NCI-H524 treated with DMSO at 0.1 percent for 48 hours (cell line): ENCODE data around the gene WIPF3.

Experiments
- DNase-seq: peaks from one replicate; lab custom pipeline; 2025; lab: John Stamatoyannopoulos, UW

Gene WIPF3

DNA sequence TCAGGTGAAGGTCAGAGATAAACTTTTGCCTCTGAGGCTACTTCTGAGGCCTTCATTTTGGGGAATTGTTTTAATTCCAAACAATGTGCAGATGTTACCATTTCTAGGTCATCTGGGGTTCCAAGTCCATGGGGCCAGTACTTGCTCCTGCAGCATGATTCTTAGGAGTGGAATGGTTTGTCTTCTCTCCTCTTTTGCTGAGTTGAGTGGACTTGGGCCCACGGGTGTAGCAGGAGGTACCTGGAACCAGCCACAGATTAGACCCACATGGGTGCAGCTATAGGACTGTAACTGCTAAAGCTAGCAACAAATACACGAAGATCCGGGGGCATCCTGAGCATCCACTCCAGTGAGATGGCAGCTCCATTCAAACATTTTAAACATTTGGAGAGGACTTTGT lies 41.6 kb downstream of the WIPF3 start:
- no peak for DNase-seq

DNA sequence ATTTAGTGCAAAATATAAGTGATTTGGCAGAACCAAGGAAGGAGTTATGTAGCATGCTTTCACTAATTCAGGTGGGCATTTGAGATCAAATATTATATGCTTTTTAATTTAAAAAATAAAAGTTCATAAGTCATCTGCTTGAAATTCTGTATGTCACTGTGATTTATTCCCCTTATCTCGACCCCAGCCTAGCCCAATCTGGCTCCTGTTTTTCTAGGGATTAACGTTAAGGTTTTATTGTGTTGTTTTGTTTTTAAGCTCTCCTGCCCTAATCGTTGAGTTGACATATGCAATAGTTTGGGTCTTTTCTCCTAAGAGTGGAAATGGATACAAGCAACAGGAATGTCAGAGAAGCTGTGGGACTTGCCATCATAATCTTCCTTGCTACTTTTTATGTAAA lies 42.6 kb downstream of the WIPF3 start:
- DNase-seq = no peak

DNA sequence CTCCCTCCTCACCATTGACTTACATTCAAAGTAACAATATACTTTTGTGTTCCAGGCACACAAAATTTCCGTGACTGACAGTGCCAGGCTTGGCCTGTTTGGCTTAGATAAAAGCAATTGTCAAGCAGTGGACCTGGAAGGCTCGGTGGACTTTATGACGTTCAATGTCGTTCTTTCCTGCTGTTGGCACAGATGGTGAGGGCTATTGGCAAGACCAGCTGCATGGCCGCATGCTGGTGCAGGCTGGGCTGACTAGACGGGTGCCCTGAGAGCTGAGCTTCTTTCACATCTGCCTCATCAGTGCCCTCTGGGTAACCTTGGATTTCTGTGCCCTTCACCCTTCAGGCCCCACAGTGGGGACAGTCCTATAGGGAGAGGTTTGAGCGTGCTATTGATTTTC lies 45.2 kb downstream of the WIPF3 start:
- DNase-seq = no peak

DNA sequence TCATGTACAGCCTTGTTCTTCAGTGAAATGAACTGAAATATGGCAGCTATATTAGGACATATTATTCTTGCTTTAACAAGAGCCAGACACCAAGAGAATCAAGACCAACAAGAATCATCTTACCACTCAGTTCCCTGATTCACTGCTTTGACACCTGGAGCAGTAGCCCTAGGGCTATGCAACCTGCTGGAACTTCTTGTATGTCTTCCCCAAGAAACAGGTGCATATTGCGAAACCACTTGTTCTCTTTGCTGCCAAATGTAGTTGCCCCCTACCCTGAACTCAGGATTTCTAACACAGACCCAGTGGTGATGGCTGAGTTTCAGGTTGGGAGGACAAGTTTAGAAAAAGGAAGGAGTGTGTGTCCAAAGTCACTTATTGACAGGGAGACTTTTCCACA lies 46.1 kb downstream of the WIPF3 start:
- no peak for DNase-seq

DNA sequence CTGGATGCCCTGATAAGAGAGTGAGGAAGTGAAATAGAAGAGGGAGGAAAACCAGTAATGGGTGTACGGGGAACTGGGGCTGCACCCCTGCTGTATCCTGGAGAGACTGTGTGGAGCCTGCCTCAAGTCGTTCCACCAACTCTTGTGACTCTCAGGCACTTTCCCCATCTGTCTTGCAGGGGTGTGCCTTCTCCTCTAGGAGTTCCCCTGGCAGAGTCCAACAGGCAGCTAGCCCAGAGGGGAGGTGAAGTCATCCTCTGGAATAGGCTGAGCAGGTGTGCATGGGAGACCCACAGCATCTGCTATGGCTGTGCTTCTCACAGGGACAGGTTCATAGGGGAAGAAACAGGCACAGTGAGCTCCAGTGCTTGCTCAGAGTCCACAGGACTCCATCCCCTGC lies 46.8 kb downstream of the WIPF3 start:
- no peak for DNase-seq

DNA sequence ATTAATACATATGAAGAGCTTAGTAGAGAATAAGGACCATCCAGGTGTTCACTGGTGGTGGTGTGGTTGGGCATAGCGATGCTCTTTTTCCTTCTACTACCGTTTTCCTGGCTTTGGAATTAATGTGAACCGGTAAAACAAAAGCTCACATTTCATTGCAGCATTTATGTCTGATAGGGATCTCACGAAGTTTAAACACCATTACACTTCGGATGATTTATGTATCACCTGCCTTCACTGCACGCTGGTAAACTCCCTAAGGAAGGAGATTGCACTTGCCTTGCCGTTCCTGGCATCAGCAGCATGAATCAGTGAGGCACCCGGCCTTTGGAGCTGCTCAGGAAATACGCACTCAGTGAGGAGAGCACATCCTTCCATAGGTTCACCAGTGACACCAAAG lies 47.5 kb downstream of the WIPF3 start:
- DNase-seq = no peak

DNA sequence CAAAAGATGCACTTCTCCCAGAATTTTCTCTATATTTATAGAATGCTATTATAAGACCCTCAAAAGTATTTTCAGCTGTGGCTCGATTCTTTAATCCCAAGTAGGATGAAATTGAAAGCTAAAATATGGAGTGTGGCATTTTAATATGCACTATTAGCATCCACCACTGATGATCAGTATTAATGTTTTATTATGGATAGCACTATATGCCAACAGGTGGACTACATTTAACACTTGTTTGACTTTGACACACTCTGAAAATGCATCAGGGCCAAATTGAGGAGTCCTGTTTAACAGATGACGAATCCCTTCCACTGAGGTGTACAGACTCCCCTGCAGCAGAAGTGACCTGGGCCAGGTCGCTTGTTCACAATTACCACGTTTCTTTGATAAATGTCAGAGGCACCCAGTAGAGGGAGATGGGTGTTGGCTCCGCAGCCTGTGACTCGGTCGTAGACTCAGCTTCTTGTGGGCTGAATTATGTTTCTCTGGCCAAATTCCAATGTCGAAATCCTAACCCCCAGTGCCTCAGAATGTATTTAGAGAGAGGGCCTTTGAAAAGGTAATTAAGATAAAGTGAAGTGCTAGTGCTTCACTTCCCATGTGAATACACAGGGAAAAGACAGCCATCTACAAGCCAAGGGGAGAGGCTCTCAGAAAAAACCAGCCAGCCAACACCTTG lies 48.1 kb downstream of the WIPF3 start:
- no peak for DNase-seq

DNA sequence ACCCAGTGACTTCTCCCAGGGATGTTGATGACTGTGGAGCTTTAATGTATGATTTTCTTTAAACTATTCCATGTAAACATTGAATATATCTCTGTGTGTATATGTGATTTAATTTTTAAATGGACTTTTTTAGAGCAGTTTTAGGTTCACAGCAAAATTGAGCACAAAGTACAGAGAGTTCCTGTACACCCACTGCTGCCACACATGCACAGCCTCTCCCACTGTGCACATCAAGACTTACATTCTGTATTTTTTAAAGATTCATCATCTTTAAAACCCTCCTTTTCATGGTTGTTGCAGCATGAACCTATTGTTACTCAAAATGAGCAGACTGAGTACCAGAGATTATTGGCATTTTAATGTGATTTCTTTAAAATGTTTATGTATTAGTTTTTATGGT lies 51.3 kb downstream of the WIPF3 start:
- no peak for DNase-seq

DNA sequence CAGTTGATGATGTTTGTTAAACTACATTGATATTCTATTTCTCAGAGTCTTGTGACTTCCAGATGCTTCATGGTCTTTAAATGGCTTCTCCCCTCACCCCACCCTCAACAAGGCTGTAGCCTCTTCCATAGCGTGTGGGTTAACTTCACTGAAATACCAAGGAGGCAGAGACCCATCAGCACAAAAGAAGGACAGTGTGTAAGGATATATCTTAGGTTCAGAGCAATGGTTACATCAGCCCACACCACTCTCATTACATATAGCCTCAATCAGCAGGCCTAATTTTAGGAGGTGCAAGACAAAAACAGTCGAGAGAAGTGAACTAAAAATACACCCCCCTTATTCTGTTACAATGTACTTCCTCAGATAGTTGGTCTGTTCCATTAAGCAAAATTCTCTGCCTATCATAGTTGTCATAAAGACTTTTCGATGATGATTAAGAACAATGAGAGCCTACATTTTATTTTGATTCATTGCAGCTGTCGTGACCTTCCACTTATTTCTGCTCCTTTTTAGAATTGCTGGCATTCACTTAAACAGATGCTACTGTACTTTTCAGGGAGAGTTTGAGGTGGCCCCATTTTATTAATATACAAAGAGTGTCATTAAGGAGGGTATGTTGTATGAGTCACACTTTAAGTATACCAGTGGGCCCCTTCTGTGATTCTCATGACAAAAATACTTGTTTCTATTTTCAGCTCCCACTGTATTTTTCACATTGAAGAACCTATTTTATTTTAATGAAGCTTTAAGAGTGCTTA lies 52.1 kb downstream of the WIPF3 start:
- DNase-seq = no peak

DNA sequence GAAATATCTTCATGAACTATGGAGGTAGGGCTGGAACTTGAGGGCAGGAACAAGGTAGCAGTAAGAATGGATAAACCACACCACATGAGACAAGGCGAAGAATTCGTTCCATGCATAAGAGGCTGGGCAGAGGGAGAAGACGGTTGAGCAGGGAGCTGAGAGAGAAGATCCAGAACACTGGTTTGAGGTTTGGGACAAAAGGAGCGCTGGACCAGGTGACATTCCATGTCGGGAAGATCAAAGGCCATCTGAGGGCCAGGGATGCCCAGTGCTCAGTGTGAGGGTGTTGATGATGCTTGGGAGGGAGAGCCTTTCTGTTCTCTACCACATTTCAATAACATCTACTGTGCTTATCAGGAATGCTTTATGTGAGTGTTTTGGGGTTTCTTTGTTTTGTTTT lies 52.8 kb downstream of the WIPF3 start:
- no peak for DNase-seq

DNA sequence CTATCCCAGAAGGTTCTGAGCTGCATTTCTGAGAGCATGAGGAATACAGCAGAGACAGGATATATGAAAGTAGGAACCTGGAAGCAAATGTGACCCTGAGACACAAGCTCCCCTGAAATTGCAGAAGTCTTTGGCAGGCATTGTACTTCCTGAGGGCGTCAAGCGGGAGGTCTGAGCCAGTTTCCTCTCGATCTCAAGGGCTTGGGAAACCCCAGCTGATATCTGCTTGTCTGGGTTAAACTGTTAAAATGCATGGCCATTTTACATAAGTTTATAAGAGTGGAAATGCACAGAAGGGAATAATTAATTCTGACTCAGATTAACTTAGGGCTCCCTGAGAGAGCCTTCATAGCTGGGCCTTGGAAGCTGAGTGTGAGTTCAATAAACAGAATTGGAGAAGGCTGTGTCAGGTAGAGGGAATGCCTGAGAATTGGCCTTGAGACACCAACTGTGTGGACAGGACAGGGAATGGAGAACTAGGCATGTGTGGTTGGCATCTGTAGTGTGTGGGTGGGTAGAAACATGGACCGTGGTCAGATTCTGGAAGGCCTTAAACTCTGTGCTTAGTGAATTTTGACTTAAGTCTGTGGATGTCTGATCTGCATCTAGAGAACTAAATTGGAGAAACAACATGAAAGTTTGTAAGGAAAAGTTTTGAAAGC lies 53.3 kb downstream of the WIPF3 start:
- DNase-seq = no peak

DNA sequence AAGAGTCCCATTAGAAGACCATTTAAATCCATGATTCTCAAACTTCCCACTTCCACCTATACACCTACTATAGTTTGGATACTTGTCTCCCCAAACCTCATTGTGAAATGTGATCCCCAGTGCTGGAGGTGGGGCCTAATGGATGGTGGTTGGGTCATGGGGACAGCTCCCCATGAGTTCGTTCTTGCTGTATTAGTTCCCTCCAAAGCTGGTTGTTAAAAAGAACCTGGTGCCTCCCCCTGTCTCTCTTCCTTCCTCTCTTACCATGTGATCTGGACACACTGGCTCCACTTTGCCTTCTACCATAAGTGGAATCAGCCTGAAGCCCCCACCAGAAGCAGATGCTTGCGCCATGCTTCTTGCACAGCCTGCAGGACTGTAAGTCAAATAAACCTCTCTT lies 53.9 kb downstream of the WIPF3 start:
- no peak for DNase-seq

DNA sequence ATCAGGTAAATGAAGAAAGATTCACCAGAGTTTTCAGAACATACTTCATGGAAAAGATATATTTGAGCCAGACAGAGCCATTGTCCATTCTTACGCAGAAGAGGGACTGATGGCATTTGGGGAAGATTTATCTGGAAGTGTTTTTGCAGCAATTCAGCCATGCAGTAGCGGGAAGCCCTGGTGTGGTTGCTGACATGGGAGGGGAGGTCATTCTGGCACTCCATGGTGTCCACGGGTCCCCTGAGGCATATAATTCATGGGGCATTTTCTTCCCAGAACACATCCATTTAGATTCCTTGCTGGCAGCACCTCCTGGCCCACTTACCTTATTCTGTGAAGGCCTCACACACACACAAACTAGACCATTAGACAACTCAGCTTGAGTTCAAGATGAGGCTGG lies 55.6 kb downstream of the WIPF3 start:
- DNase-seq = no peak

DNA sequence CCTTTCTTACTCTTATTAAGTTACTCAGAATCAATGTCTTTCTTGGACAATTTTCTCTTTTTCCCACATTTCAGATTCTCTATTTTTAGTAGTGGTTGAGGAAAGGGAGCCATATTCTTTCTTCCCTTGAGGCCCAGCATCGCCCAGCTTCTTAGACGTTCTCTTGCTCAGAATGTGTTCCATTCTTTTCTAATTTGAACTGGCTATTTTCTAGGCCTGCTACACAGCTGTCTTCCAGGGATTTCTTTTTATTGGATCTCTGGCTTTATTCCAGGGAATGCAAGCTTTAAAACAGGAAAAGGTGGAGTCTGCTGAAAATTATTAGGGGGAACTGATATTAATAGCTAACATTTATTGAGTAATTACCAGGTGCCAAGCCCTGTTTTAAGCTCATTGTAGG lies 58.3 kb downstream of the WIPF3 start:
- no peak for DNase-seq

DNA sequence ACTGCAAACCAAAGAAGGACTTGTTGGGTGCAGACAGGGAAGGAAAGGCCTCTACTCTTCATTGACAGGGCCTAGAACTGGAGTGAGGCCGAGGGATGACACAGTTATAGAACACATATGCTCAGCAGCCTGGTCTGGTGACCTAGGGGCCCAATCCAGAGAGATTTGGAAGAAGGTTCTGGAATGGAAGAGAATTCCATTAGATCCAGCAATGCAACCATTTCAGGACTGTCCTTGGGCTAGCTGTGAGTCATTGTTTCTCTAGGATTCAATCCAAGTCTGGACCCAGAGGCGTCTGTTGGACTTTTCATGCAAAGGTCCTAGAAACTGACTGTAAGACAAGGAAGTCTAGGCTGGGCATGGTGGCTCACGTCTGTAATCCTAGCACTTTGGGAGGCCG lies 59.2 kb downstream of the WIPF3 start:
- DNase-seq = no peak

DNA sequence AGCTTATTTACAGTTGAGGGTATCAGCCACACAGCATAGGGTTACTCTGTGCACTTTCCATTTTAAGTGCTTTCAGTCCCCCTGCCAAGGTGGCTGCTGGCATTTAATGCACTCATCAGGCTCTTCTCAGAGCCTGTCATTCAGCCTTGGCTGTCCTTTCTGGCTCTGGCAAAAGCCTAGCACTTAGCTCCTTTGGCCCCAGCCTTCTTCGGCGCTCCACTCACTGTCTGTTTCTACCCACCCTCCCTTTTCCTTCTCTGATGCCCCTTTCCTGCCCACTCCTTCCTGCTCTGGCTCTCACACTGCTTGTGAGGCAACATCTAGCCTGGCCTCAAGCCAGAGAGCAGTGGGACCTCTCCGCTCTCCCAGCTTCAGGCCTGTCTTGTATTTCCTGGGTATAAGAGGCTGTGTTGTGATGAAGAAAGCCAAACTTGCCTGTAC lies 60.2 kb downstream of the WIPF3 start:
- no peak for DNase-seq

DNA sequence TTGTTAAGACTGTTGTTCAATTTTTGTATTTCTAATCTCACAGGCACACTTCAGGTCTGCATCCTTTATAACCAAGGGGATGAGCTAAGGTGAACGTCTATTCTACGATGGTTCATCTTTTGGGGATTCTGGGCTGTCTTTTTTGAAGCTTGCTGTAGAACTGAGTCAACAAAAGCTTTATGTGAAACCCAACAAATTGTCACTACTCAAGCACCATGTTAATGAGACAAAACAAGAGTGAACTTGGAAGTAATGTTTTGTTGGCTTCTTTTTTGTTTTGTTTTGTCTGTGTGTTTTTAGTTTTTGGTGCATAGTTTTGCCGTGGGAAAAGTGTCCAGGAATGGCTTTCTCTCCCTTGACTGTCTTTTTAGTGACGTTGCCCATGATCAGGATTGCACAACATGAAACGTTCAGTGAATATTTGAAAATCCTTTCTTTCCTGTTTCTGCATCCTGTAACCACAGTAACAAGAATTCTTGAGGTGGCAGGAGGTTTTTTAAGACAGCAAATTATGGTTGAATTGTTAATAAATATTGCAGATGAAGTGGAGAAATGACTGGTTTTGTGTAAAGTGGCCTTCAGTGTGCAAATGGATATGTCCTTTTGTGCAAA lies 65.6 kb downstream of the WIPF3 start:
- DNase-seq = no peak

DNA sequence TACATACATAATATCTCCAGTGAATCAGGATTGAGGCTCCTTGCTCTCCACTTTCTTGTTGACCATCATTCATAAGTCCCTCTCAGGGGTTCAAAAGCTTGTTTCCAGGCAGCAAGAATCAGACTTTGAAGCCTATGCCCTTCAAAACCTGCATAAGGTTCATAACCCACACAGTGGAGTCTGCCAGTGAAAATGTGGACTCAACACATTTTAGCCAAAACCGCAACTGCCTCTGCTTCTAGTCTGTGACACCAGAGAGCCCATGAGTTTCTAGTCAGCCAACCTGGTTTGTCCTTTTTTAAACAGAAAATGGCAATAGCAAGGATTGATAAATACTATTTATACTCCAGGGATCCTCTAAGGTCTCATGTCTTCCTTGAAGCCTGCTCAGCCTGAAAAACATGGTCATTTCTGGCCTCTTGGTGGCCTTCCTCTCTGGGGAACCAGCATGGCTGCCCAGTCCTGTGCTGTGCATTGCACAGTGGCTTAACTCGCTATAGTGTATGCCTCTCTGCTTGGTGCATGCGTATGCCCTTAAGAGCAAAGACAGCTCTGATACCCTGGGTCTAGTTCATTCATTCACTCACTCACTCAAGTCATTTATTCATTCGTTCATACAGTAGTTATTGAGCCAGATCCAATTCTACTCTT lies 67.5 kb downstream of the WIPF3 start:
- no peak for DNase-seq

DNA sequence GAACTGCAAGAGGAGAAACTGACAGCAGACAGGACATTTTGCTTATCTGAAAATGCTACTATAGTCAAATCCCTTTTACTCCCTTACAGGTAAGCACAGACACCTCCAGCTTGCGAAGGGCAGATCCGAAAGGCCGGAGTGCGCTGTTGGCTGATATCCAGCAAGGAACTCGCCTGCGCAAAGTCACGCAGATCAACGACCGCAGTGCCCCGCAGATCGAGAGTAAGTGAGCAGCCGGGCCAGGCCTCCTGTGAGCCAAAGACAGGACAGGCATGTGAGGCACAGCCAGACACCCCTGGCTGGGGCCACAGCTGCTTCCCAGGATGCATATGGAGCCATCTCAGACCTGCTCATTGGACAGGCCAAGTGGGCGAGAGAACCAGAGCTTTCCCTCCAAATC lies 69.4 kb downstream of the WIPF3 start:
- no peak for DNase-seq

DNA sequence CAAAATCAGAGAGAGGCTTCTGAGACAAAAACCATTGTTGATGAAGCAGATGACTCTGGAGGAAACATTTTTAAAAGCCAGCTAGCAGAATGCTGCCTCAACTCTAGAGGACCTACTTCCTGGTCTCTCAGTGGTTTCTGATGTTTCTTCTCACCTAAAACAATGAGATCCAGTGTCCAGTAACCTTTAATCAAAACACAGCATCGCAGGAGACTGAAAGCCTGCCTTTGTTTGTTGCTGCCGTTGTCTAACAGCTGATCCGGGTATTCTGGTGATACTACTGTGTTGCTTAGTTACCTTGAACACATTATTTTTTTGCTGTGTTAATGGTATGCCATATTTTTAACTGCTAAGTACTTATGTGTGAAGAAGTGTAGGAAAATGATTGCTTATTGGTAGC lies 70.9 kb downstream of the WIPF3 start:
- DNase-seq = no peak

DNA sequence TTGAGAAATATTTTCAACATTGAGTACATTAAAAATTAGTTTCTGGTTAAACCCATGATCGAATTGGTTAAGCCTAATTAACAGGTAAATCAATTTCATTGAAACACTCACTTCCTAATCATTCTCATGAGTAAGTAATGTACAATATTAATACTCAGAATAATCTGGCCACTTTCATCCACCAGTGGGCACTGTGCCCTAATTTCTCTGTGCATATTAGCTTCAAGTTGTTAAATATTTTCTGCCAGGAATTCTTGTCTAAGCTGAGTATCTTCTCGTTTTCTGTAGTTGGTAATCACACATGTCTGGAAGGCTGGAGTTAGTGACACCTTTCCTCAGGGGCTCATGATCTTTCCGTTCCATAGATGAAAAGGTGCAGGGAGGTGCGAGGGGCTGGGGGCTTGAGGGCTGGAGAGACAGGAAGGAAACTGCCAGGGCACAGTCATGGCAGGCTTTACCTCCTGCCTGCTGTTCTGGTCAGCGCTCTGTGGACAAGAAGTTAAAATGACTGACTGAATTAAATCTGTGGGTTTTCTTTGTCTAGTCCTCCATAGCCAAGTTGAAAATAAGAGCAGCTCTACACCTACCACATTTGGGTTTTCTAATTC lies 71.9 kb downstream of the WIPF3 start:
- no peak for DNase-seq

DNA sequence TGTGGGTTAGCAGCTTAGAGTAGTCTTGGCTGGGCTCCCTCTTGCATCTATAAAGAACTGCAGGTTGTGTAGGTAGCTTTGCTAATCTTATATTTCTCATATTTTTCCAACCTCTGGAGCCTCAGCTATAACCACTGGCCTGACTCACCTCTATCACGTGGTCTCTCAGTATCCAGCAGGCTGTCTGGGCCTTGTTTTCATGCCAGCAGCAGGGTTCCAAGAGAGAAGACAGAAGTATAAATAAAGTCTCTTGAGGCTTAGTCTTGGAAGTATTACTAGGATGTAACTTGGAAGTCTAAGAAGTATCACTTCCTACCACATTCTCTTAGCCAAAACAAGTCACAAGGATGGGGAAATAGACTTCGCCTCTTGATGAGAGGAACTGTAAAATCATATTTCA lies 73.3 kb downstream of the WIPF3 start:
- DNase-seq = no peak
